ENCODE measurements around the gene CBX7.

The CBX7 gene

DNA sequence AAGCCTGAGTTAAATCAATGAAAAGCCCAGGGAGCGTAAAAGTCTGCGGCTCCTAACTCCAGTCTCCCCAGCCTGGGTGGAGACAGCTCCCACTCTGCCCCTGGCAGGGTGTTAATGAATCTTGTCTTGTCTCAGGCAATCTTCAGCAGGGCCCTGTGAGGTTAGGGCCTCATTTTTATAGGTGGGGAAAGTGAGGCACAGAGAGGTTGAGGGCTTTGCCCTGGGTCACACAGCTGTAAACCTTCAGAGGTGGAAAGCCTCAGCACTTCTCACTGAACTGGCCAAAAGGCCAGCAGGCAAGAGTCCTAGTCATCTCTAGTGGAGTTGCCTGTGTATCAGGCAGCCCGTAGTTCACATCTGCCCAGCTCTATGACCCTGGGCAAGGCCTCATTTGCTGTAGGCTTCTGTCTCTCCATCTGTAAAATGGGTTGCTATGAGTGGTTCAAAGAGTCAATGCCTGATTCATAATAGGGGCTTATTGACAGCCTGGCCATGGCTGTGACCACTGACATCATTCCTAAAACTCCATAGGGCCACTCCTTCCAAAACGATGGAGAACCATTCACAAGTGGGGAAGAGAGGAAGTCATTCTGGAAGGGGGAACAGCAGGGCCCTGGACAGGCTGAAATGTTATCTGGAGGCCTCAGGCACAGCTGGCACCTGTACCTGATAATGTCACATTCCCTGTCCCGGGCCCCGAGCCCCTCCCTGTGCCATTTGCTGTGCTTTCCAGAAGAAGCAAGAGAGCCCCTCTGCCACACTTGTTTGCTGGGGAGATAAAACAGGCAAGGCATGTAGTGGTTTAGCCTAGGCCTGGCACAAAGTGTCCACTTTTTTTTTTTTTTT is 6.0 kb downstream of the CBX7 start:
- no peak for DNase-seq

DNA sequence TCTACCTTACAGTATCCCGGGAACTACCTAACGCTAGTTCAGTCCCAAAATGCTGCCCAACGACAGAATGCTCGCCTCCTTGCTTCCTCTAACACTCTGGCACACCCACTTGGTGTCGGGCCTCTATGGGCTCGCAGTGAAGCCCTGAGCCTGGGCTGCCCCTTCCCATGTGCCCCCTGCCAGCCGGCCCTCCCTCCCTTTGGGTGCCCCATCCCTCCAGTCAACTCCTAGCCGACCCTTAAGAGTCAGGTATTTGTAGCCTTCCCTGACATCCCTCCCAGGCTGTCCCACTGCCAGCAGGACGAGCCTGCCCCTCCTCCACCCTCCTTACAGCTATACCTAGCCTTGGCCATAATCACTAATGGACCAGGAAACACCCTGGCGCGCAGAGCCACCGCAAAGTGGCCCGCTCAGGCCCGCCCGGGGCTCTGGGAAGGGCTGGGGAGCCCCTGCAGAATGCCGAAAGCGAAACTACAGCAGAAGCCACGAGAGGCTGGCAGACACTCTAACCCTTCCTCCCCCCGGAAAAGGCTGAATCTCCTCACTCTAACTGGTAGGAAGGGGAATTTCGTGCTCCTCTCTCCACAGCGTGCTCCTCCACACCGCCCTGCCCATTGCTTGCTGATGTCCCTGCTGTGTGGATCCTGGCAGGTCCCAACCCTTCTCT is 8.2 kb downstream of the CBX7 start:
- peak; percentile 53 to 62 for DNase-seq

DNA sequence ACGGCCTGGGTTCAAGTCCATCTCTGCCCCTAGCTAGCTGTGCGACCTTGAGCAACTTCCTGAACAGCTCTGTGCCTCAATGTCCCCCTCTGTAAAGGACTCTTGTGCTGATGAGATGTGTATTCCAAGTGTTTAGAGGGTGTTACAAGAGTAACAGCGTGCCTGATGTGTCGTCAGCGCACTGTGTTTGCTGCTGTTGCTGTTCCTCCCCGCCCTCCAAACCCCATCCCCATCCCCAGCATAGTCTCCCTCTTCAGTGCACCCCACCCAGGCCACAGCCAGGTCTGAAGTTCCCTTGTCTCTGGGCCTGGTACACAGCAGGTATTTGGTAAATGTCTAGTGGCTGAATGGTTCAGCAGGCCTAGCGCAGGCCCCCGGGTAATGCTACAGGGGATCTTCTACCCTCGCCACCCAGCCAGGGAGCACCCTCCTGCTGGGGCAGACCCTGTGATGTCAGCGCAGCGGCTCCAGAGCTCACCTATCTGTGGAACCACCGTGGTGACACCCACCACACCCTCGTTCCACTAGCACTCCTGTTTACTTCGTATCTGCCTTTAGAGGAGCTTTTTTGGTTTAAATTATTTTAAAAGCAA is 10.3 kb downstream of the CBX7 start:
- DNase-seq, result no peak

DNA sequence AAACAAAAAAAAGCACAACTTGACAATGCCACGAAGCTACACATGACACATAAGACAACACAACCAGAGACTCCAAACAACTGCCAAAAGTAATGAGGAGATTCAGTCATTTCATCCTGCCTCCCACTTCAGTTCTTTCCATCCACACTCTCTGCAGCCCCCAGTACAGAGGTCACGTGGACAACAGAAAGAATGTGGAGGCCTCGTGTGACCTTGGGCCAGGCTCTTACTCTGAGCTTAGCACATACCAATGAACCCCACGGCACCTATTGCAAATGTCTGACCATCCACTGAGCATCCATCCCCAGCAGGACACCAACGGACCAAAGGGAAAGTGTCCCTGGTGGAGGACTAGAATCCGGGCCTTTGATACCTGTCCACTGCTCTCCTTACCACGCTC is 12.5 kb downstream of the CBX7 start:
- no peak for DNase-seq

DNA sequence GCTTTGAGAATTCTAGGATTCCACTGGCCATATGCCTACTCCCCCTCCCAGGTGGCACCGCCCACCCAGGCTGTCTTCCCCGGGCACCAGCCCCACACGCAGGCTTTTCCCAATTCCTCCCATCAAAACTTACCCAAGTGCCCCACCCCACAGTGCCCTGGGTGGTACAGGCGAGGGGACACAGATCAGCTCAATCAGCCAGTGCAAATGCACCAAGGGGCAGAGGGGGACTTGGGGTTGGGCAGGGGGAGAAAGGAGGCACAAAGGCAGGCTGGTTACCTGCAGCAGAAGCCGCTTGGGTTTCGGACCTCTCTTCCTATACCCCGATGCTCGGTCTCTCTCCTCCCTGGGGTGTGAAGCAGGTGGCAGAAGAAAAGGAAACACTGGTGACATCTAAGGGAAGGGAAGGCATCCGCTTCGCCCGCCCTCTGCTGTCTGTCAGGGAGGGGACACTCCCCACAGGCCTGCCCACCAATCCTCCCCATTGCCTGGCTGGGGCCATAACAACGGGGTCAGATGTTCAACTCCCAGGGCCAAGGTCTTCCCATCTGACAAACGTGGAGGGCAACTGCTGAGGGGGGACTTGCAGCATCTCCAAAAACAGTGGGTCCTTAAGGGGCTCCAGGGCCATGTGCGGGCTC is 14.0 kb downstream of the CBX7 start:
- no peak for DNase-seq

DNA sequence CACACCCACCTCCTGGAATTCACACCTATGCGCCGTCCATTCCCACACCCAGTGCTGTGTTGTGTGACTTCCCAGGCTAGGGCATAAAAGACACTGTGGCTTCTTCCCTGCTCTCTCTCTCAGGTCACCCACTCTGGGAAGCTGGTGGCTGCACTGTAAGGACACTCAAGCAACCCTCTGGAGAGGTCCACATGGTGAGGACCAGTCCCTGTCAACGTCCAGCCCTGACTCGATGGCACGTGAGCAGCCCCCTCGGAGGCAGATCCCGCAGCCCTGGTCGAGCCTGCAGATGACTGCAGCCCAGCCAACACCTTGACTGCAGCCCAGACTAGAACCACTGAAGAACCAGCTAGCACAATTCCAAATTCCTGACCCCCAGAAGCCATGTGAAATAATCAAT is 16.2 kb downstream of the CBX7 start:
- no peak for DNase-seq

DNA sequence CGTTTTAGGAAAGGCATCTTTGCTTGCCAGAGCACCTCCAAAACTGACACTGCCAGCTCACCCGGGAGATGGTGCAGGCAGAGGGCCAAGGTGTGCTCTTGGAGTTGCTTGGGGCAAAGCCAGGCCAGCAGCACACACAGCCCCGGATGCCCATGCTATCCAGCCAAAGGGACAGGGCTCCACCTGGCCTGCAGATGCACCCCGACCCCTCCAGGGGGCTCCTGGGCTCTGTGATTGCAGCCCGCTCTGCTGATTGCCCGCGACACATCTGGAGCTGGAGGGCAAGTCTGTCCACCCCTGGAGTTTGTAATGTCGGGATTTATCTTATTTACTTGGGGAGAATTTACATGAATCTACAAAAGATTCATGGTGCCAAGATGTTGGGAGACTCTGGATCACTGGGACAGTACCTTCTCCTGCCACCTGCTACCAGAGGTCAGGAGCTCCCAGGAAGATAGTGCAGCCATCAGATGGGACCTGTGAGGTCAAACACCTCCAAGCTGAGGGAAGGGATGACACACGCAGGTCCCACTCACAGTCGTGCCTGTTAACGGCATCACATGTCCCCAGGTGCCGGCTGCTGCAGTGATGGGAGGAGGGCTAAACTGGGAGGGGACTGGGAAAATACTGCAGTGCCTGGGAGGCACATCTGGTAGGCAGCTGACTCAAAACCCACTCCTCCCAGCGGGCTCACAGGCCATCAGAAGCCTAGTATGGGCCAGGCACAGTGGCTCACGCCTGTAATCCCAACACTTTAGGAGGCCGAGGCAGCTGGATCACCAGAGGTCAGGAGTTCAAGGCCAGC is 17.2 kb downstream of the CBX7 start:
- peak; percentile 54 to 57 for DNase-seq

DNA sequence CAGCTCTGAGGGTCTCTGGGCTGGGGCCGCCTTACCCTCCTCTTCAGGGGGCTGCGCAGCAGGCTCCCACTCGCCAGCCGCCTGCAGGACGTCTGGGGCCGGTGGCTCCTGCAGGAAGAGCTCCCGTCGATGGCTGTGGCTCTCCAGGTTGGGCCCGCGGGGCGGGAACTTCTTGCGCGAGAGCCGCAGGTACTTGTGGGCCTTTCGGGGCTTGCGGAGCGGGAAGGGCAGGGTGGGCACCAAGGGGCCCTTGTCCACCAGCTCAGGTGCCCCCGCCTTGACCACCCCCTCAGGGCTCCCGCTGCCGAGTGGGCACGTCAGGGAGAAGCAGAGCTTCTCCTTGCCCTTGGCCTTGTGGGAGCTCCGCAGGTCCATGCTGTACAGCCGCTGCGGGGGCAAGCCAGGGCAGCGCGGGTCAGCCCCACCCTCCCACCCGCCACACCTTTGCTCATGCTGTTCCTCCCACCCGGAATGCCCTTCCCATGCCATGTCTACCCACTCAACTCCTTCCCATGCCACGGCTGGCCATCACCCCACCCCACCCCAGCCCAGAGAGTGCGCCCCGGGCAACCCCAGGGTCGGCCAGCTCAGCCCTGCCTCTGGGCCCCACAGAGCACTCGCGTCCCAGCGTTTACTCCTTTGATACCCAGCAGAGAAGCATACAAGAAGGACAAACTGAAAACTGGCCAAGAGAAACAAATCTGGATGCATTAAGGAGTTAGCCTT is 18.0 kb downstream of the CBX7 start:
- DNase-seq, result no peak

DNA sequence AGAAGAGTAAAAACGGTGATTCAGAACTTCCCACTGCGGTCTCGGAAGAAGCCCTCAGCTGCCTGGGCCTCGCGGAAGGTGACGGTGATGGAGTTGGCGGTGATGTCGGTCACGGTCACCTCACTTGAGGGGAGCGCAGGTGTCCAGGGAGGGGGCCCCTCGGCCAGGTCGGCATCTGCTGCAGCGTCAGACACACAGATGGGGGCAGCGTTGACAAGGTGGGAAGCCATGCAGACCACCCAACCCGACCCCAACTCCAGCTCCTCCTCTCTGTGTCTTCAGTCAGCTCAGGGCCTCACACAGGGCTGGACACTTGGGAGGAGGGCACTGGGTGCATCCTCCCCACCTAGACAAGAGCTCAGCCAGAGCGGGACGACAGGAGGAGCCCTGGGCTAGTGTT is 18.6 kb downstream of the CBX7 start:
- no peak for DNase-seq

DNA sequence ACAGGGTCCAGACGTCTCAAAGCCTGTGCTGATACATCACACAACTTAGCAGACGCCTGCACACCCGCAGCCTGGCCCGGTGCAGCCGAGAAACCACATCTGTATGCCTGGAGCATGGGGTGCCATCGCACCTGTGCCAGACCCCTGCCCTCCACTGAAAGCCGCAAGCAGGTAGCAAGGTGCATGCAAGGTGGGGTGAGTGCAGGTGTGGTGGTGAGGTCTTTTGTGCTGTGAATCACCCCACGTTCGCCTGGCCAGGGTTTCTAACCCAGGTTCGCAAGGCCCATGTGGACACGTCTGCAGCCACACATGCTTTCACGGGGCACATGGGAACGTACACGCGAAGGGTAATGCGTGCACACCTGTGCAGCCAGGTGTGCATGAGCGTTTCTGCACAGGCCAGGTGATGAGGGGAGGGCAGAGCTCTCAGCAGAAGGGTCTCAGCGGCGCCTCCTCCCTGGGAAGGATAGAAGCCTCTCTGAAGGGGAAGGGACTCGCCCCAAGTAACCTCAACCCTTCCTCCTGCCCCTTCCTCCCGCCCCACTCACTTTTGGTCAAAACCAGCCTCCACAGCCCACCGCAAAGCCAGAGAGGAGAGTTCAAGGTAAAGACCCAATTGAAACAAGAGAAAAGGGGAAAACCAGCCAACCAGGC is 19.5 kb downstream of the CBX7 start:
- DNase-seq, result no peak

DNA sequence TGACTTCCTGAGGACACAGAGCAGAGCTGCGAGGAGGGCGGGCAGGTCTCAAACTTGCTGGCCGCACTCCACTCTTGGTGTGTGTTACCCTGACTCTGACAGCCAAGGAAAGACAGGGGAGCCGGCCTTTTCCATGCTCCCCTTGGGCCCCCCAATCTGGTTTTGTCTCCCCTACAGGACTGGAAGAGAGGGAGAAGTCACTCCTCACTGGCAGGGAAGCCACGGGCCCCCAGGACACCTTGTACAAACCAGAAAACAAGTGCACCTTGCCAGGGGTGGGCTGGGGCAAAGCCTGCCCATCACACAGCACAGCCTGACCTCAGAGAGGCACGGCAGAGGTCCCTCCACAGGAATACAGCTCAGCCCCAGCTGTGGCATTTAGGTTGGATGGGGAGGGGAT is 20.2 kb downstream of the CBX7 start:
- DNase-seq, result no peak

DNA sequence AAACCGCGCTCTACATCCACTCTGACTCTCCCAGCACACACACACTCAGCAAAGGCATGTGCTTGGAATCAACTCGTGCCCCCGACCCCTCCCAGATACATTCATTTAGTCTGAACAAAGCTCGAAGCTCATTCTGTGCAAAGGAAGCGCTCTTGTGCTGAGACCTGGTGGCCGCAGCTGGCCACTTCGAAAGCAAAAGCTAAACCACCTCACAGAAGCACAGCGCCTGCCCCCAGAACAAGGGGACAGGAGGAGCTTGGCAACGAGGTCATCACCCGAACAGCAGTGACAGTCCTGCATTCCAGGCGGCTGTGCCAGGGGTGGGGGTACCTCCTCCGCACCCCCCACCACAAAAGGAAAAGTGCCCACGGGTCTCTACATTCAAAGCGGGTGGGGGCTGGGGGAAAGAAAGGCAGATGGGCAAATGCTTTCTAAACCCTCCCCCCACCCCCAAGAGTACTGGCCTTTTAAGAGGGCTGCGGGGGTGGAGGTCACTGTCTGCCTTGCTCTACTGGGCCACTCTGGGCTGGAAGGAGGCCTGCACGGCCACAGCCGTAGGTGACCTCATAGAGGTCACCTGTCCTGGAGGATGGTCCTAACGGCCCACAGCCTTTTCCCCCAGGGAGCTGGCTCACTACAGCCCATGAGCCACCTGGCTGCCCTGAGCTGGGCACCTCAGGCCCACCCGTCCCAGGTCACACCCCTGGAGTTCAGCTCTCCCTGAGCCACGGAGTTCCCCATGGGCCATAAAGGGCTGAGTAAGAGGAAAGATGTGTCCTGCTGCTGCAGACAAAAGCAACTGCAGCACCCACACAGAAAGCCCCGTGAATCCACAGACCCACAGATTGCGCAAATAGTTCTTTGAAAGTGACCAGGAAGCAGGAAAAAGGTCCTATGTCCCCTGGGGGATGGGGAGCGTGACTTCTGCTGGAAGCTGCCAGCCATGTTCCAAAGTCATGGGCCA is 21.3 kb downstream of the CBX7 start:
- DNase-seq, result no peak

DNA sequence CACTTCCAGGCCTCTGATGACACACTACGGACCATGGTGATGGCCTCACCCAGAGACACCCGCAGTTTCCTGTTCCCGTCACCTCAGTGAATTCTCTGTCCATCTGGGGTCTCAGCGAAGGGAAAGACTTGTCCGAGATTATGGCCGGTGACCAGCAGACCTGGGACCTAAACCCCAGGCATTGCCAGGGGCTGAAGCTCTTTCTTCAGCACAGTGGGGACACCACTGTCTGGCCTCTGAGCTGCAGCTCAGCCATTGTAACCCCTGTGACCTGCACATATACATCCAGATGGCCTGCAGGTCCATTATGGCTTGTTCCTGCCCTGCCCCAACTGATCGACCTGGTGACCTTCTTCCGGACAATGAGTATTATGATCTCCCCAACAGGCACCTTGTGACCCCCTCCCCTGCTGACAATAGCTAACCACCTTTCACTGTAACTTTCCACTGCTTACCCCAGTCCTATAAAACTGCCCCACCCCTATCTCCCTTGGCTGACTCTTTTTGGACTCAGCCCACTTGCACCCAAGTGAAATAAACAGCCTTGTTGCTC is 22.3 kb downstream of the CBX7 start:
- no peak for DNase-seq

DNA sequence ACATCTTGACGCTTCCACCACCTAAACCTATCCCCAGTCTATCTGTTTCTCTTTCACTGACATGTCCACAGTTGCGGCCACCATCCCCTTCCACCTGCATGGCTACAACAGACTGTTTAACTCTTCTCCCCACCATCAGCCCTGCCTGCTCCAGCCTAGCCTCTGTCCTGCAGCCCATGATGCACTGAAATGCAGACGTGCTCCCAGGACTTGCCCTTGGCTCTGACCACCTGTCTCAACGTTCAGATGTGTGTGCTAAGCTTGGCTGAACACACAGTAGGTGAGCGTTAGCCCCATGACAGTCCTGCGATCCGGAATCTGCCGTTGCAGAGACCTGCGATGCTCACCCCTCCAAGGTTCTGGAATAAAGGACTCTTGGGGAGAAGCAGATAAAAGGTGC is 22.7 kb downstream of the CBX7 start:
- no peak for DNase-seq

DNA sequence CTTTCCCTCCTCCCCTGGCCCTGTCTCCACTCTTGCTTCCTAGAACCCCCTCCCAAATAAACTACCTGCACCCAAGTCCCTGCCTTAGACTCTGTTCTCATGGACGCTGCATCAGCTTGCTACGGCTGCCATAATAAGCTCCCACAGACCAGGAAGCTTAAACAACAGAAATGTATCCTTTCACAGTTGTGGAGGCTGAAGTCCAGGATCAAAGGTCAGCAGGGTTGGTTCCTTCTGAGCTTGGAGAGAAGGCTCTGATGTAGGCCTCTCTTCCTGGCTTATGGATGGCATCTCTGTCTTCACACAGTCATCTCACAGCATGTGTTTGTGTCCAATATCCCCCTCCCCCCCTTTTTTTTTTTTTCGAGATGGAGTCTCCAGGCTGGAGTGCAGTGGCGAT is 23.4 kb downstream of the CBX7 start:
- DNase-seq, result no peak

DNA sequence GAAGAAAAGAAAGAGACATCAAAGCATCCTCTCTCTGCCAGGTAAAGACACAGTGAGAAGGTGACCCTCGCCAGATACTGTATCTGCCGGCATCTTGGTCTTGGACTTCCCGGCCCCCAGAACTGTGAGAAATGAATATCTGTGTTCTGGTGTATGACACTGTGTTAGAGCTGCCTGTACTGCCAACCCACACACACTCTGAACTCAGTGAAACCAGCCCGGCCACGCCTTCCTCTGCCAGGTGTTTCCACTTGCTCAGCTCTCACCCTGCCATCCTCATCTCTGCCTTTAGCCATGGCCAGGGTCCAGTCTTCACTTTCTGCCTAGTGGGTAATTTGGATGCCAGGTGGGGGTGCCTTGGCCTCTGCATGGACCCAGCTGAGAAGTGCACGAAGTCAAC is 24.0 kb downstream of the CBX7 start:
- no peak for DNase-seq

DNA sequence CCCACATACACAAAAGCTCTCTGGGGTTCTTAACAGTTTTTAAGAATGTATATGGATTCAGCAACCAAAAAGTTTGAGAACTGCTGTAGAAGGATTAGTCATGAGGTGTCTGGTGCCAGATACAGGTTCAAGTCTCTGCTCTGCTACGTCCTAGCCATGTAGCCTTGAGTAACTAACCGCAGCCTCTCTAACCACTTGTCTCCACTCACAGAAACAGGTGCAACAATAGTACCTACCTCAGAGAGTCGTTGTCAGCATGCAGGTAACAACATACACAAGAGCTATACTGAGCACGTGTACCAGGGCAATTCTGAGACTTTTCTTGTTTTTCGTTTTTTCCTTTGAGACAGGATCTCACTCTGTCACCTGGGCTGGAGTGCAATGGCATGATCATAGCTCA is 26.9 kb downstream of the CBX7 start:
- no peak for DNase-seq

DNA sequence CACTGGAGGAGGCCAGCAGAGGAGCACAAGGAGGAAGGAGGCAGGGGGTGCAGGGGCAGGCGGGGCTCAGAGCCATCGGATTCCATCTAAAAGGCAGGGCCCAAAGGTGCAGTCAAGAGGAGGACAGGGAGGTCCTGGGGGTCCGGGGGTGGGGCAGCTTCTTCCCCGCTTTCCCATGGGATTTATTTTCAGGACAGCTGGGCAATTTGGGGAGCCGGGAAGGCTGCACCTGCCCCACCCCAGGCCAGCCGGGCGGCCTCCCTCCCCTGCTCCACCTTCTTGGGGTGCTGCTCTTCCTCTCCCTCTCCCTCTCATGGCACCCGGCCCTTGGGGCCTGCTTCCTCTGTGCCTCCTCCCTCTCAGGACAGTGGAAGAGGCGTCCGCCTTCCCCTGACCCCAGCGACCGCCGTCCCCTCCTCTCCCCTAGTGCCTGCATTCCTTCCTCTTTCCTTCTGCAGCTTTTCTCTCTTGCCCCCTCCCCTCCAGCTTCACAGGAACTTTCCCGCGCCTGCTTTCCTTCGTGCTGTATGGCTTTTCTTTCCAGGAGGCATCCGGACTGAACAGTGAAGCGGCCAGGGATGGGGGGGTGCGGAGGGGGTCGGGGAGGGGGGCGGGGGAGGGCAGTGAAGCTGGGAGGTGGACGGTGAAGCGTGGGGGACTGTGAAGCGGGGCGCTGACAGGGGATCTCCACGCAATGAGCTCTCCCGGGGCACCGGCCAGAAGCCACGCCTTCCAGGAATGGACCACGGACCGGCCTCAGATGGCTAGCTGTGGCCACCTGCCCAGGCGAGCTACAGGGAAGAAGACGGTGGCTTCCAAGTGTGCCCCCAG is 28.5 kb downstream of the CBX7 start:
- DNase-seq, result no peak

Data from stimulated activated CD4-positive, alpha-beta T cell treated with anti-CD3 and anti-CD28 coated beads, Interleukin-2, amount 100 ng/mL, for 24 hours (primary cell).